Motor neuron (in vitro differentiated cells): ENCODE measurements around the gene ACMSD. TPM values are rescaled to one million over a fixed set of nuclear protein-coding genes. Genes with fewer than 3 reads are reported as not detected.

Experiments
- ATAC-seq, 8 experiments: fragments of 200-7000 bp; cut with Tn5 transposase; replicated peaks in 6 of 8; 2 replicates each; pipeline ENCODE4 v1.8.0; 2021; ENCODE audit warnings: mild to moderate bottlenecking in 8 of 8, moderate library complexity in 8 of 8
- H3K27ac ChIP-seq, 2 donors: fragments of 250-450 bp; sonication (Bioruptor Pico); 2 replicates each; pipeline ENCODE4 v1.9.0; 2021; ENCODE audit warnings: antibody characterized with exemption in 2 of 2, mild to moderate bottlenecking in 2 of 2, moderate library complexity in 1 of 2
- H3K4me1 ChIP-seq, 2 donors: fragments of 250-450 bp; sonication (Bioruptor Pico); replicated peaks in 1 of 2; 2 replicates each; pipeline ENCODE4 v1.6.1; 2021; ENCODE audit warnings: antibody characterized with exemption in 2 of 2, mild to moderate bottlenecking in 2 of 2, moderate library complexity in 1 of 2
- H3K4me3 ChIP-seq, 5 donors: fragments of 250-450 bp; sonication (Bioruptor Pico); 2 replicates each; pipeline ENCODE4 v1.9.0; 2021; ENCODE audit warnings: antibody characterized with exemption in 5 of 5, mild to moderate bottlenecking in 5 of 5, moderate library complexity in 4 of 5
- WGBS, 10 experiments: fragments of 450-650 bp; shearing (Covaris generic); methylation state at CpG; one replicate each; pipeline ENCODE4 v1.0.0; 2022; 5-methylcytosine and 5-hydroxymethylcytosine counted together
- in situ Hi-C, 9 experiments: fragments of 400-800 bp; cut with MboI; loops; one replicate each; pipeline ENCODE4 v1.15.0; 2021; ENCODE audit warnings: low sequenced_read_pairs in 9 of 9, low pct_unique_long_range_greater_than_20kb in 2 of 9; ENCODE audit not compliant: unreplicated experiment in 9 of 9
- total RNA-seq, 8 experiments: library from RNA; unstranded; fragments of 300-600 nt; gene quantifications; 2 replicates each; pipeline versions ENCODE4 v1.2.3 to v1.2.4, GENCODE V29; 2022

Gene ACMSD
- total RNA-seq, 8 experiments from 2014 or later, result 0.16 to 1.5 (median 0.37) TPM; not detected in 1

DNA sequence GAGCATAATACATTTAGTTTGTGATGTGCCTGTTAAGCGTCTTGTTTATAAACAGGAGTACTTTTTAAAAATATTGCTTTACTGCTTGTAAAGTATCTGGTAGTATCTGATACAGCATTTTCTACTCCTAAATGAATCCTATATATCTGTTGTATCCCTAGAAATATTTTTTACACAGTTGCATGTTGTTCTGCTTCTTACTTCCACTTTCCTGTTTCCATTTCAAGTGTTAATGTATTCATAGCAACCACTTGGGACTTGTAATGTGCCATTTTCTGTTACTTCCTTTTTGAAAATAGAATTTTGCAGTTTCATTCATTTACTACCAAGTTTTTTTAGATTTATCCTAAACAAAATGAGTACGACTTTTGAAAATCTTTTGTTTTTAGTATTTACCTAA lies 105.1 kb downstream of the ACMSD start:
- ATAC-seq, result no peak
- Histone ChIP-seq H3K4me1 (no peaks in the 10 kb centered on the region), H3K27ac (no peak overlapping the region), H3K4me3 (no peak overlapping the region)
- in situ Hi-C loops, result no loop called here
- 76 to 100% (median 100%) methylated on average over 1 to 2 of the region's 2 CpGs for WGBS, 10 experiments

DNA sequence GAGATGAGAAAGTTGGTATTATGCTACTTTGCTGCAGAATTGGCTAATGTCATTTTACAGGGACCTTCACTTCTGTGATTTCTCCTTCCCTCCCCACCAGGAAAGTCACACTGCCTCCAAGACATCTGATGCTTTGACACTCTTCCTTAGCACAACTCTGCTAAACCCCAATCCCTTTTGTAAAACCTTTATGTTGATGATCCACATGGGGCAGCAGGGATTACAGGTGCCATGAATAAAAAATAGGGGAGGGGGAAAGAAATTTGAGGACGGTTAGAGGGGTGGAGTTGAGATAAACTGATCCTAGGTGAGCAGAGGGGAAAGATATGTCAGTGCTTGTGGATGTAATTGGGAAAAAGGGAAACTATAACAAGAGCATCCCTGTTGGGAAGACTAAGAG lies 106.6 kb downstream of the ACMSD start:
- no peak overlapping the region for H3K4me3 ChIP-seq
- no peak for ATAC-seq
- WGBS, 10 experiments, result 60 to 100% (median 88%) methylated on average over 1 of the region's 1 CpG; no CpG with 5 or more reads in 3 of the 10 experiments
- in situ Hi-C loops, result no loop called here
- H3K27ac ChIP-seq, result no peak overlapping the region
- no peaks in the 10 kb centered on the region for H3K4me1 ChIP-seq

DNA sequence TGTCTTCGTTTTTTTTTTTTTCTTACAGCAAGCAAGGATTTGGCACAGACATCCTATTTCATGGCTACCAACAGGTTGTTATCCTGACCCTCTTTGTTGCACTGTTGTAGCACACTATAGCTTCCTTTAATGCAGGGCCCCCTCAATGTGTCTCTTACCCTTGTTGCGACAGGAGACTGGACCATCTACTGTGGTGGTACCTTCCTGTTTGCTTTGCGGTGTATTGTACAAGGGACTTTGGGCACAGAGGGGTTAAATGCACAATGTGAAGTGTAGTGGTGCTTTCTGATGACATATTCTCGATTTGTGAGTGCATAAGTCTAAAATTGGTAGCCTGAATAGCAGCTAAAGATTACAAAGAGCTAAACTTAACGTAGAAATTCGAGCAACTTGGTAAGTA lies 107.7 kb downstream of the ACMSD start:
- Histone ChIP-seq H3K27ac (no peak overlapping the region), H3K4me3 (no peak overlapping the region), H3K4me1 (no peaks in the 10 kb centered on the region)
- in situ Hi-C loops, result no loop called here
- WGBS, 10 experiments, result 77 to 100% (median 95%) methylated on average over 3 to 6 of the region's 6 CpGs
- ATAC-seq, result no peak

DNA sequence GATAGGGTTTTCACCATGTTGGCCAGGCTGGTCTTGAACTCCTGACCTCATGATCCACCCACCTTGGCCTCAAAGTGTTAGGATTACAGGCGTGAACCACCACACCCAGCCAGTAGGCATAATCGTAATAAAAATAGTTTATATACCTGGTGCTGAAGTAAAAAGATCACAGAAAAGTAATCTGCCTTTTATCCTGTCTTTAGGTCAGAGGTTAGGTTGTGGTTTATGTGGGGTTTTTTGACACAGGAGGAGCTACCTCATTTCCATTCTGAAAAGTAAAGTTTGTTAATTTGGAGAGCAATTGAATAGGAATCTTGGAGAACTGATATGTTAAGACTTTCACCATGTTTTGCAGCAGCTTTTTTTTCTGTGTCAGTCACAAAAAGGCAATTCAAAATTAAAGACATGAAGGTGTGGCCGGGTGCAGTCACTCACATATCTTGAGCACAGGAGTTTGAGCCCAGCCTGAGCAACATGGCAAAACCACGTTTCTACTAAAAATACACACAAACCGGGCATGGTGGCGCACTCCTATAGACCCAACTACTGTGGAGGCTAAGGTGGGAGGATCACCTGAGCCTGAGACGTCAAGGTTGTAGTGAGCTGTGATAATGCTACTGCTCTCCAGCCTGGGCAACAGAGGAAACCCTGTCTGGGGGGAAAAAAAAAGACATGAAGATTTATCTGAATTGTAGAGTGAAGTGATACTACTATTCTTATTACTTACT lies 111.7 kb downstream of the ACMSD start:
- peak in 1 of 8 experiments; percentile 53 for ATAC-seq

DNA sequence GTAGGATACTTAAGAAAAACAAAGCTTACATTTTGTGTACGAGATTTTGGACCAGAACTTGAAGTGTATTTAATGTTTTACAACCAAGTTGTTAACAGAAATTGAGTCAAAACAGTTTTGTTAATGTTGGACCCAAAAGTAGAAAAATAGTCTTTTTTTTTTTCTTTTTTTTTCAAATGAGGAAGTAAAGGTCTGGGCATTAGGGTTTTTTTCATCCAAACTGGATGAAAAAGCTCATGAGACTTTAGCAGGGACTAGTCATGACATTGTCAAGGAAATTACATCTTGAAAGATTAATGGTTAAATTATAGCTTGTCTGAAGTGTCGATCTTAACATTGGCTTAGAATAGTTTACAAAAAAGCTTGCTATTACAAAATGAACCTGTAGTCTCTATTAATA lies 112.5 kb downstream of the ACMSD start:
- ATAC-seq, result no peak
- in situ Hi-C loops, result no loop called here
- 78 to 100% (median 100%) methylated on average over 1 to 2 of the region's 2 CpGs; no CpG with 5 or more reads in 1 of the 10 experiments for WGBS, 10 experiments

More for the DNA sequence above, 111.7 kb downstream of the ACMSD start:
- Histone ChIP-seq H3K4me3 (no peak overlapping the region), H3K27ac (no peak overlapping the region), H3K4me1 (no peaks in the 10 kb centered on the region)
- in situ Hi-C loops, result no loop called here
- WGBS, 10 experiments, result 60 to 100% (median 88%) methylated on average over 1 to 7 of the region's 7 CpGs

More for the DNA sequence above, 112.5 kb downstream of the ACMSD start:
- no peaks in the 10 kb centered on the region for H3K4me1 ChIP-seq
- H3K4me3 ChIP-seq, result no peak overlapping the region
- H3K27ac ChIP-seq, result no peak overlapping the region

Other genes starting within 250 kb of the ACMSD start
- gene TMEM163, start 119.6 kb upstream of the ACMSD start, total RNA-seq, result 10 to 100 TPM in 1 of 8 experiments, 1 to 10 TPM in 3, under 1 TPM in 4; 0.31 to 11.2 (median 0.87) TPM
- gene CCNT2, start 80.2 kb downstream of the ACMSD start, total RNA-seq, result 10 to 100 TPM; 23.6 to 52.6 (median 45.3) TPM
- gene MAP3K19, start 208.8 kb downstream of the ACMSD start, total RNA-seq, result 10 to 100 TPM in 1 of 8 experiments, under 1 TPM in 5, not detected in 2; 0.17 to 34.3 (median 0.58) TPM
- gene RAB3GAP1, start 213.7 kb downstream of the ACMSD start, total RNA-seq, result 10 to 100 TPM; 28.1 to 56.5 (median 39.2) TPM